Colonic mucosa (tissue), 4 donors: Measurements from ENCODE around the gene ESRRG. TPM values are rescaled to one million over a fixed set of nuclear protein-coding genes. Genes with fewer than 3 reads are reported as not detected.

Experiments
- DNase-seq: peaks from one replicate; pipeline ENCODE4 v3.0.0-alpha.2; 2020
- H3K27ac ChIP-seq: fragments of 200-600 bp; one replicate; pipeline ENCODE4 v1.8.0; 2021
- H3K27me3 ChIP-seq: fragments of 200-600 bp; one replicate; pipeline ENCODE4 v1.8.0; 2021
- H3K36me3 ChIP-seq: fragments of 200-600 bp; one replicate; pipeline ENCODE4 v1.8.0; 2021
- H3K4me1 ChIP-seq: fragments of 200-600 bp; one replicate; pipeline ENCODE4 v1.8.0; 2021; ENCODE audit warnings: mild to moderate bottlenecking
- H3K4me3 ChIP-seq: fragments of 200-600 bp; one replicate; pipeline ENCODE4 v1.8.0; 2021
- H3K9ac ChIP-seq, 2 donors: one replicate each; pipeline ENCODE4 v1.7.0; 2013; ENCODE audit warnings: control low read depth in 2 of 2, low read depth in 2 of 2, low read length in 2 of 2
- H3K9me3 ChIP-seq: fragments of 200-600 bp; one replicate; pipeline ENCODE4 v1.8.0; 2021
- CTCF ChIP-seq: fragments of 200-600 bp; IDR thresholded peaks from one replicate; pipeline ENCODE4 v1.8.0; 2022; ENCODE audit warnings: antibody characterized with exemption, mild to moderate bottlenecking
- intact Hi-C: fragments of 100-400 bp; cut with DNase I; formaldehyde crosslinking; loops from one replicate; pipeline ENCODE4 v1.14.1; 2022
- total RNA-seq, 2 donors: library from RNA; stranded (reverse); fragmentation: NEBNext Ultra II Directional in 1 of 2; extraction: Animal tissue kit (Norgen Biotek cat#: 25700) in 1 of 2; gene quantifications; one replicate each; pipeline ENCODE4 v1.2.1, GENCODE V29; 2021
- donor health status: healthy.
- donor health status: DM: no; HTN: no; CAD: no.
- donor health status: DM: no; HTN: no; CAD: no.

Gene ESRRG
- total RNA-seq, 2 donors from 2014 or later = 0.10 to 0.27 TPM

GRCh38 chr1:216482620-216483019 is 240.6 kb downstream of the ESRRG start:
- Histone ChIP-seq H3K9me3 (no peaks in the 10 kb centered on the region), H3K4me3 (no peak overlapping the region), H3K36me3 (no peaks in the 10 kb centered on the region), H3K4me1 (no peaks in the 10 kb centered on the region), H3K27ac (no peak overlapping the region), H3K27me3 (no peaks in the 10 kb centered on the region), H3K9ac (no peak overlapping the region)
- intact Hi-C loops = no loop called here
- DNase-seq = no peak
- no peak for TF ChIP-seq CTCF

GRCh38 chr1:216478238-216478637 is 245.0 kb downstream of the ESRRG start:
- Histone ChIP-seq H3K4me1 (no peaks in the 10 kb centered on the region), H3K9ac (no peak overlapping the region), H3K9me3 (no peaks in the 10 kb centered on the region), H3K4me3 (no peak overlapping the region), H3K27ac (no peak overlapping the region), H3K36me3 (no peaks in the 10 kb centered on the region), H3K27me3 (no peaks in the 10 kb centered on the region)
- intact Hi-C loops = no loop called here
- no peak for TF ChIP-seq CTCF
- DNase-seq = no peak

GRCh38 chr1:216476341-216476740 is 246.9 kb downstream of the ESRRG start:
- no peaks in the 10 kb centered on the region for H3K36me3 ChIP-seq
- no peaks in the 10 kb centered on the region for H3K4me1 ChIP-seq
- DNase-seq = no peak
- no peaks in the 10 kb centered on the region for H3K27me3 ChIP-seq
- intact Hi-C loops = no loop called here
- no peak overlapping the region for H3K9ac ChIP-seq
- H3K4me3 ChIP-seq = no peak overlapping the region
- TF ChIP-seq CTCF = no peak
- no peak overlapping the region for H3K27ac ChIP-seq
- H3K9me3 ChIP-seq = no peaks in the 10 kb centered on the region

- TF ChIP-seq CTCF = no peak
- Histone ChIP-seq H3K4me1 (no peaks in the 10 kb centered on the region), H3K9me3 (no peaks in the 10 kb centered on the region), H3K9ac (no peak overlapping the region), H3K36me3 (no peaks in the 10 kb centered on the region), H3K27ac (no peak overlapping the region), H3K4me3 (no peak overlapping the region), H3K27me3 (no peaks in the 10 kb centered on the region)
- DNase-seq = no peak
- intact Hi-C loops = no loop called here
These were observed 247.5 kb downstream of the ESRRG start for GRCh38 chr1:216475659-216476276.

- Histone ChIP-seq H3K27me3 (no peaks in the 10 kb centered on the region), H3K36me3 (no peaks in the 10 kb centered on the region), H3K4me1 (no peaks in the 10 kb centered on the region), H3K4me3 (no peak overlapping the region), H3K9ac (no peak overlapping the region), H3K27ac (no peak overlapping the region), H3K9me3 (no peaks in the 10 kb centered on the region)
- intact Hi-C loops = no loop called here
- no peak for DNase-seq
- no peak for TF ChIP-seq CTCF
These were observed 256.9 kb downstream of the ESRRG start for GRCh38 chr1:216466162-216466801.
